Progenitor cell of endocrine pancreas (in vitro differentiated cells): Measurements from ENCODE around the gene CDH4. TPM values are rescaled to one million over a fixed set of nuclear protein-coding genes. Genes with fewer than 3 reads are reported as not detected.

Experiments
- DNase-seq: peaks from one replicate; pipeline ENCODE4 v3.0.0; 2021; ENCODE audit warnings: low spot score; ENCODE audit not compliant: unreplicated experiment
- H3K27ac Mint-ChIP-seq: 2 replicates; pipeline ENCODE4 v1.8.0; 2021; ENCODE audit warnings: mild to moderate bottlenecking, moderate library complexity, mixed read lengths
- H3K27me3 Mint-ChIP-seq: 2 replicates; pipeline ENCODE4 v1.8.0; 2021; ENCODE audit warnings: mixed read lengths
- H3K36me3 Mint-ChIP-seq: 2 replicates; pipeline ENCODE4 v1.8.0; 2022; ENCODE audit warnings: mixed read lengths; ENCODE audit not compliant: insufficient read depth
- H3K4me1 Mint-ChIP-seq: 2 replicates; pipeline ENCODE4 v1.8.0; 2021; ENCODE audit warnings: low read depth, mixed read lengths
- H3K4me3 Mint-ChIP-seq: 2 replicates; pipeline ENCODE4 v1.8.0; 2021; ENCODE audit warnings: low read depth, mild to moderate bottlenecking, moderate library complexity, mixed read lengths
- H3K9me3 Mint-ChIP-seq: 2 replicates; pipeline ENCODE4 v1.8.0; 2021; ENCODE audit warnings: low read depth, mixed read lengths
- CTCF ChIP-seq: fragments of 200-600 bp; sonication (generic); IDR thresholded peaks from one replicate; pipeline ENCODE4 v1.5.0; 2021; ENCODE audit warnings: antibody characterized with exemption, mild to moderate bottlenecking; ENCODE audit not compliant: unreplicated experiment
- total RNA-seq: library from RNA; stranded (reverse); gene quantifications from 2 replicates; pipeline ENCODE4 v1.2.1, GENCODE V29; 2021

Gene CDH4
- total RNA-seq, 1 donor from 2014 or later, result 0.43 TPM

DNA sequence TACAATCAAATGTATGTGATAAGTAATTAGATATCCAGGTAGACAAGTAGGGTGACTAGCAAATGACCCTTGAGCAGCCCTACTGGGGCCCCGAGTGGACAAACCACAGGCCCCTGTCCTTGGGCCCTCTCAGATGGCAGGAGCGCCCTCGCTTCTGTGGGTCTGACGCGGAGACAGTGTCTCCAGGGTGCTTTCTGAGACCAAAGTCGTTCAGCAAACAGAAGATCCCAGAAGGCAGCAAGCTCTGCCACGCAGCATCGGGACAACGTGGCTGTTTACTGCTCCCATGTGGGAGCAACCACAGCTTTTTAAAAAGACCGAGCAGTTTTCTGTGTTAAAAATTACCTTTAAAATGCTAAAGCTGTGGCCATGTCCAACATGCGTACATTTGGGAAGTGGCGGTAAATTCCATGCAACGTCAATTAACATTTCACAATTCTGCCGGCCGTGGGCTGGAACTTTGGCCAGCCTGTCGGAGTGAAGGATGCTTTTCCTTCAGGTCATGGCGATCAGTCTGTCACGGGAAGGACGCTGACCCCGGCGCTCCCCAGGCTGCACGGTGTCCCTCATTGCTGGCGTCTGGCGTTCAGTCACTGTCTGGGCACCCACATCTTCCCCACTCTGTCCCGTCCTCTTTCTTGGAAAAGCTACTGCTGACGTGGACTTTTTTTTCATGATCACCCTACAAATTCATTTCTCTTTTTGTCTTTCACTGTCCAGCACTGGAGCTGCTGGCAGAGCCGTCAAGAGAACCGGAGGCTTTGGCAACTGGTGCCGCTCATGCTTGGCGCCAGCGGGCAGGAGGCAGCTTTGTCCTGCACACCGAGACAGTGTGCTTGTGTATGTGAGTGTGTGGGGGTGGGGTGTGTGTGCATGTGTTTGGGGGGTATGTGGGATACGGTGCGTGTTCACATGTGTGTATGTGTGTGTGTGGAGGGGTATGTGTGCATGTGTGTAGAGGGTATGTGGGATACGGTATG lies 293.1 kb downstream of the CDH4 start:
- DNase-seq, result no peak
- Mint-ChIP-seq H3K27me3 (peaks cover 14% of the 10 kb centered on the region), H3K4me3 (no peak overlapping the region), H3K4me1 (no peaks in the 10 kb centered on the region), H3K36me3 (no peaks in the 10 kb centered on the region), H3K9me3 (no peaks in the 10 kb centered on the region), H3K27ac (no peak overlapping the region)
- no peak for TF ChIP-seq CTCF

- Mint-ChIP-seq H3K4me3 (no peak overlapping the region), H3K9me3 (peaks cover 4% of the 10 kb centered on the region), H3K27ac (no peak overlapping the region), H3K36me3 (no peaks in the 10 kb centered on the region), H3K27me3 (peaks cover 14% of the 10 kb centered on the region), H3K4me1 (no peaks in the 10 kb centered on the region)
- DNase-seq, result no peak
- TF ChIP-seq CTCF, result no peak
These were observed 294.6 kb downstream of the CDH4 start for GRCh38 chr20:61546641-61547040.

- TF ChIP-seq CTCF, result no peak
- H3K27ac Mint-ChIP-seq, result no peak overlapping the region
These were observed 296.0 kb downstream of the CDH4 start for GRCh38 chr20:61548069-61548468.

GRCh38 chr20:61549865-61550264 lies 297.8 kb downstream of the CDH4 start:
- no peaks in the 10 kb centered on the region for H3K4me1 Mint-ChIP-seq
- no peaks in the 10 kb centered on the region for H3K36me3 Mint-ChIP-seq
- no peak overlapping the region for H3K4me3 Mint-ChIP-seq
- peaks cover 14% of the 10 kb centered on the region for H3K9me3 Mint-ChIP-seq
- peaks cover 16% of the 10 kb centered on the region for H3K27me3 Mint-ChIP-seq
- no peak for TF ChIP-seq CTCF
- no peak for DNase-seq
- no peak overlapping the region for H3K27ac Mint-ChIP-seq

More at GRCh38 chr20:61548069-61548468, 296.0 kb downstream of the CDH4 start:
- no peak for DNase-seq
- no peaks in the 10 kb centered on the region for H3K36me3 Mint-ChIP-seq
- peaks cover 14% of the 10 kb centered on the region for H3K9me3 Mint-ChIP-seq
- H3K4me1 Mint-ChIP-seq, result no peaks in the 10 kb centered on the region
- peaks cover 15% of the 10 kb centered on the region for H3K27me3 Mint-ChIP-seq
- no peak overlapping the region for H3K4me3 Mint-ChIP-seq

GRCh38 chr20:61551401-61551800 lies 299.3 kb downstream of the CDH4 start:
- H3K27me3 Mint-ChIP-seq, result peaks cover 25% of the 10 kb centered on the region
- TF ChIP-seq CTCF, result no peak
- no peaks in the 10 kb centered on the region for H3K4me1 Mint-ChIP-seq
- H3K36me3 Mint-ChIP-seq, result no peaks in the 10 kb centered on the region
- DNase-seq, result no peak
- H3K27ac Mint-ChIP-seq, result no peak overlapping the region
- no peak overlapping the region for H3K4me3 Mint-ChIP-seq
- H3K9me3 Mint-ChIP-seq, result peaks cover 14% of the 10 kb centered on the region
